ENCODE measurements around the gene LRTM2. TPM values are rescaled to one million over a fixed set of nuclear protein-coding genes. Genes with fewer than 3 reads are reported as not detected.

Gene LRTM2
- total RNA-seq, 1 experiment from 2014 or later, result not detected

GRCh38 chr12:1838994-1839365 is 18.6 kb downstream of the LRTM2 start:
- H3K27me3 ChIP-seq (ENCODE audit: insufficient read depth, low read depth), result peaks cover 97% of the 10 kb centered on the region
- no peak overlapping the region for H2AFZ ChIP-seq
- CTCF ChIA-PET, result no interaction called here
- BruUV-seq (replicated peaks), result no TSS peak
- H3K4me3 ChIP-seq, result no peak overlapping the region
- H3K79me2 ChIP-seq (ENCODE audit: low read depth), result no peaks in the 10 kb centered on the region
- H3K27ac ChIP-seq, result no peak overlapping the region
- no peaks in the 10 kb centered on the region; the same call in 1 of the 2 replicates for H3F3A ChIP-seq (ENCODE audit: insufficient read depth, low read depth)
- POLR2A ChIA-PET (ENCODE audit: unreplicated experiment), result no interaction called here
- TF ChIP-seq, protein P1, sequence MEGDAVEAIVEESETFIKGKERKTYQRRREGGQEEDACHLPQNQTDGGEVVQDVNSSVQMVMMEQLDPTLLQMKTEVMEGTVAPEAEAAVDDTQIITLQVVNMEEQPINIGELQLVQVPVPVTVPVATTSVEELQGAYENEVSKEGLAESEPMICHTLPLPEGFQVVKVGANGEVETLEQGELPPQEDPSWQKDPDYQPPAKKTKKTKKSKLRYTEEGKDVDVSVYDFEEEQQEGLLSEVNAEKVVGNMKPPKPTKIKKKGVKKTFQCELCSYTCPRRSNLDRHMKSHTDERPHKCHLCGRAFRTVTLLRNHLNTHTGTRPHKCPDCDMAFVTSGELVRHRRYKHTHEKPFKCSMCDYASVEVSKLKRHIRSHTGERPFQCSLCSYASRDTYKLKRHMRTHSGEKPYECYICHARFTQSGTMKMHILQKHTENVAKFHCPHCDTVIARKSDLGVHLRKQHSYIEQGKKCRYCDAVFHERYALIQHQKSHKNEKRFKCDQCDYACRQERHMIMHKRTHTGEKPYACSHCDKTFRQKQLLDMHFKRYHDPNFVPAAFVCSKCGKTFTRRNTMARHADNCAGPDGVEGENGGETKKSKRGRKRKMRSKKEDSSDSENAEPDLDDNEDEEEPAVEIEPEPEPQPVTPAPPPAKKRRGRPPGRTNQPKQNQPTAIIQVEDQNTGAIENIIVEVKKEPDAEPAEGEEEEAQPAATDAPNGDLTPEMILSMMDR (conservative IDR thresholded peaks at IDR 0.05), result no peak
- no peak for TF ChIP-seq EZH2 (IDR thresholded peaks at IDR 0.05; ENCODE audit: low read depth)
- H4K20me1 ChIP-seq (ENCODE audit: insufficient read depth), result peaks cover 3% of the 10 kb centered on the region; the same call in 1 of the 2 replicates
- peaks cover 21% of the 10 kb centered on the region for H3K4me1 ChIP-seq (replicated peaks; ENCODE audit: insufficient read depth)
- H3K9me2 ChIP-seq (ENCODE audit: insufficient read depth), result no peaks in the 10 kb centered on the region
- intact Hi-C loops (cut with micrococcal nuclease; ENCODE audit: unreplicated experiment), result no loop called here
- no peak overlapping the region for H3K4me2 ChIP-seq
- H3K9me3 ChIP-seq (ENCODE audit: insufficient read depth, low read depth), result no peaks in the 10 kb centered on the region
- no peak for DNase-seq
- H3K36me3 ChIP-seq (ENCODE audit: low read depth), result no peaks in the 10 kb centered on the region

DNA sequence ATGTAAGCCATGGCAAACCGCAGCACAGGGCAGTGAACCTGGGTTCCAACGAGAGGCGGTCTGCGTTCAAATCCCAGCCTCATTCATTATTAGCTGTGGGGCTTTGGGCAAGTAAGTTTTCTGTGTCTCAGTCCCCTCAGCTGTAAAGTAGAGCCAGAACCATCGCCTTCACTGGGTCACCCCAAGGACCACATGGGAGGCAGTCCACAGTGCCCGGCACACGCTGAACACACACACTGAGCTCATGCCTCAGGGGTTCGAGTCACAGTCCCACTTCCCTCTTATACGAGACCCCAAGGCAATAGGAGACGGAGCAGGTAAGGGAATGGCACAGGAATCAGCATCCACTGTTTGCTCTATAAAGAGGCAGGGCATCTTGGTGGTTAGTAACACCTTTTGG is 19.1 kb downstream of the LRTM2 start:
- H4K20me1 ChIP-seq (ENCODE audit: insufficient read depth), result peaks cover 3% of the 10 kb centered on the region; the same call in 1 of the 2 replicates
- H3K9me2 ChIP-seq (ENCODE audit: insufficient read depth), result no peaks in the 10 kb centered on the region
- no peaks in the 10 kb centered on the region for H3K79me2 ChIP-seq (ENCODE audit: low read depth)
- peaks cover 21% of the 10 kb centered on the region for H3K4me1 ChIP-seq (replicated peaks; ENCODE audit: insufficient read depth)
- H3K27me3 ChIP-seq (ENCODE audit: insufficient read depth, low read depth), result peaks cover 97% of the 10 kb centered on the region
- ChIA-PET CTCF (no interaction called here), POLR2A (ENCODE audit: unreplicated experiment) (no interaction called here)
- H3K4me2 ChIP-seq, result no peak overlapping the region
- H2AFZ ChIP-seq, result no peak overlapping the region
- H3K36me3 ChIP-seq (ENCODE audit: low read depth), result no peaks in the 10 kb centered on the region
- H3K4me3 ChIP-seq, result no peak overlapping the region
- no peak for DNase-seq
- H3K27ac ChIP-seq, result no peak overlapping the region
- no peaks in the 10 kb centered on the region for H3K9me3 ChIP-seq (ENCODE audit: insufficient read depth, low read depth)
- intact Hi-C loops (cut with micrococcal nuclease; ENCODE audit: unreplicated experiment), result no loop called here
- BruUV-seq (replicated peaks), result no TSS peak
- no peaks in the 10 kb centered on the region; the same call in 1 of the 2 replicates for H3F3A ChIP-seq (ENCODE audit: insufficient read depth, low read depth)
- TF ChIP-seq, protein P1 (conservative IDR thresholded peaks at IDR 0.05), result no peak
- no peak for TF ChIP-seq EZH2 (IDR thresholded peaks at IDR 0.05; ENCODE audit: low read depth)

- H2AFZ ChIP-seq, result no peak overlapping the region
- CTCF ChIA-PET, result no interaction called here
- POLR2A ChIA-PET (ENCODE audit: unreplicated experiment), result no interaction called here
- no peak overlapping the region for H3K4me2 ChIP-seq
- no peak overlapping the region for H3K4me3 ChIP-seq
- H3K27ac ChIP-seq, result no peak overlapping the region
- H3K9me3 ChIP-seq (ENCODE audit: insufficient read depth, low read depth), result no peaks in the 10 kb centered on the region
- H4K20me1 ChIP-seq (ENCODE audit: insufficient read depth), result peaks cover 3% of the 10 kb centered on the region; the same call in 1 of the 2 replicates
- no peaks in the 10 kb centered on the region for H3K79me2 ChIP-seq (ENCODE audit: low read depth)
- peaks cover 21% of the 10 kb centered on the region for H3K4me1 ChIP-seq (replicated peaks; ENCODE audit: insufficient read depth)
- intact Hi-C loops (cut with micrococcal nuclease; ENCODE audit: unreplicated experiment), result no loop called here
- no peak for TF ChIP-seq EZH2 (IDR thresholded peaks at IDR 0.05; ENCODE audit: low read depth)
- TF ChIP-seq, protein P1 (conservative IDR thresholded peaks at IDR 0.05), result no peak
- H3K27me3 ChIP-seq (ENCODE audit: insufficient read depth, low read depth), result peaks cover 97% of the 10 kb centered on the region
- no peaks in the 10 kb centered on the region for H3K9me2 ChIP-seq (ENCODE audit: insufficient read depth)
- no peaks in the 10 kb centered on the region; the same call in 1 of the 2 replicates for H3F3A ChIP-seq (ENCODE audit: insufficient read depth, low read depth)
- H3K36me3 ChIP-seq (ENCODE audit: low read depth), result no peaks in the 10 kb centered on the region
- peak in 1 of 2 experiments; percentile 57 for DNase-seq
- BruUV-seq (replicated peaks), result no TSS peak
Observed at GRCh38 chr12:1839956-1840951, 19.9 kb downstream of the LRTM2 start.

Measured in PC-9 (cell line).